GM18508 (cell line): ENCODE data around the gene C19orf81.

ENCODE experiments used
- ATAC-seq: cut with Tn5 transposase; IDR thresholded peaks from one replicate; pipeline ENCODE4 v1.9.1; 2021; ENCODE audit warnings: moderate number of reproducible peaks; ENCODE audit not compliant: insufficient read depth, unreplicated experiment

The C19orf81 gene

GRCh38 chr19:50657712-50658440, 8.6 kb downstream of the C19orf81 start:
- ATAC-seq: no peak

GRCh38 chr19:50658441-50659317, 9.4 kb downstream of the C19orf81 start:
- no peak for ATAC-seq

GRCh38 chr19:50659318-50660087, 10.3 kb downstream of the C19orf81 start:
- ATAC-seq: no peak

- no peak for ATAC-seq
Measured at GRCh38 chr19:50660088-50660366, 10.8 kb downstream of the C19orf81 start.

- no peak for ATAC-seq
Measured at GRCh38 chr19:50661023-50661422, 11.8 kb downstream of the C19orf81 start.

GRCh38 chr19:50661766-50662650, 12.8 kb downstream of the C19orf81 start:
- ATAC-seq: no peak

GRCh38 chr19:50662651-50663481, 13.6 kb downstream of the C19orf81 start:
- no peak for ATAC-seq

GRCh38 chr19:50663482-50663790, 14.2 kb downstream of the C19orf81 start:
- no peak for ATAC-seq

- no peak for ATAC-seq
Measured at GRCh38 chr19:50664204-50664603, 15.0 kb downstream of the C19orf81 start.

GRCh38 chr19:50666346-50667176, 17.3 kb downstream of the C19orf81 start:
- ATAC-seq: no peak

- no peak for ATAC-seq
Measured at GRCh38 chr19:50667177-50667758, 18.0 kb downstream of the C19orf81 start.

GRCh38 chr19:50667759-50668231, 18.6 kb downstream of the C19orf81 start:
- no peak for ATAC-seq

GRCh38 chr19:50668416-50668815, 19.2 kb downstream of the C19orf81 start:
- no peak for ATAC-seq

- ATAC-seq: no peak
Measured at GRCh38 chr19:50668879-50669278, 19.6 kb downstream of the C19orf81 start.

GRCh38 chr19:50669302-50670101, 20.3 kb downstream of the C19orf81 start:
- no peak for ATAC-seq

- no peak for ATAC-seq
Measured at GRCh38 chr19:50670102-50670380, 20.8 kb downstream of the C19orf81 start.

GRCh38 chr19:50673118-50673517, 23.9 kb downstream of the C19orf81 start:
- ATAC-seq: no peak
